HG02852 (cell line): ENCODE data around the gene TRIM47.
"Not testable (repeated sequence)": the region's sequence is repeated elsewhere in the genome, so short reads cannot be mapped to it uniquely, and the experiment has no call there.

ENCODE experiments used
- ATAC-seq: cut with Tn5 transposase; IDR thresholded peaks from one replicate; pipeline ENCODE4 v1.9.1; 2021; ENCODE audit warnings: mild to moderate bottlenecking, moderate library complexity; ENCODE audit not compliant: unreplicated experiment

The TRIM47 gene

DNA sequence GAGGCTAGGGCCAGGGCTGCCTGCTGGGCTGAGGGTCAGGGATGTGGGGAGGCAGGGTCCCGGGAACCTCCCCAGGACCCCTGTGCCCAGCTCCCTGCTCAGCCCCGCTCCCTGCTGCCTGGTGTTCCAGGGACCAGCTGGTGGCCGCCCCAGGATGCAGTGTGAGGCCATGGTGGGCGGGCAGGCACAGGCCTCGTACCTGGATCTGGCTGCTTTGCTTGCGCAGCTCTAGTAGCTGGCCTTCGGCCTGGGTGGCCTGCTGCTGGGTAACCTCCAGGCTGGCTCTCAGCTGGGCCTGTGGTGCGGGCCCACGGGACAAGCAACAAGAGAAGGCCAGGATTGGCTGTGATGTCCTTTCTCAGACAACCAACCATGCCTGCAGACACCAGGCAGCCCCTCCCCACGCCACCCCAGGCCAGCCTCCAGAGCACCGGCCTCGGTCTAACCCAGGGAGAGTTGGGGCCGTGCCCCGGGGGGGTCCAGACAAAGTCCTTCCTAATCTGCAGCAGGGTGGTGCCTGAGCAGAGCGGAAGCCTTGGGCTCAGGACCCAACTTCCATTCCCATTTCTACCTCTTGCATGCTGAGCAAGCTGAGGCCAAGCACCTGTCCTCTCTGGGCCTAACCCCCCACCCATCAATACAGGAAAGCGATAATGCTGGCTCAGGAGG is 14.3 kb upstream of the TRIM47 start:
- ATAC-seq: no peak

- ATAC-seq: no peak
Measured at GRCh38 chr17:75891605-75892555, 13.5 kb upstream of the TRIM47 start.

DNA sequence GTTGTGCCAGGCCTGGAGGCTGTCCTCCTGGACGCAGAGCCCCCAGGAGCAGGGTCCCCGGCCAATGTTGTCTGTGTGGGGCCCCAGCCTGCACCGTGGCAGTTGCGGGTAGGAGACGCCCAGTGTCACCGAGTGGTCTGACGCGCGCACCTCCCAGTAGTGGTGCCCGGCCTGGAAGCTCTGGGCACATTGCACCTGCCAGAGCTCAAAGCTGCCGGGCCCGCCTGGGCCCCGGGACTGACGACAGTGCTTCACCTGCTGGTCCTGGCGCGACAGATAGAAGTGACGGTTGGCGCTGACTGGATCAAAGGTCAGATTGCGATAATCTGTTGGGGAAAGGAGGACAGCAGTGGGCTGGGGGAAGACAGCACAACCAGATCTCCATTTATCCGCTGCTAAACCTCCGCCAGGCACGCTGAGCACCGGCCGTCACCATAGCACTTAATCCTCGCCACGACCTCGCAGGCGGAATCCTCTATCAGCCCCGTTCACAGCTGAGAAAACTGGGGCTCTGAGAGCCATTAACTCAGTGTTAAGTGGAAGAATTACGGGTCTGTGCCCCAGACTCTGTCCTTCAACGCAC is 12.7 kb upstream of the TRIM47 start:
- no peak for ATAC-seq

DNA sequence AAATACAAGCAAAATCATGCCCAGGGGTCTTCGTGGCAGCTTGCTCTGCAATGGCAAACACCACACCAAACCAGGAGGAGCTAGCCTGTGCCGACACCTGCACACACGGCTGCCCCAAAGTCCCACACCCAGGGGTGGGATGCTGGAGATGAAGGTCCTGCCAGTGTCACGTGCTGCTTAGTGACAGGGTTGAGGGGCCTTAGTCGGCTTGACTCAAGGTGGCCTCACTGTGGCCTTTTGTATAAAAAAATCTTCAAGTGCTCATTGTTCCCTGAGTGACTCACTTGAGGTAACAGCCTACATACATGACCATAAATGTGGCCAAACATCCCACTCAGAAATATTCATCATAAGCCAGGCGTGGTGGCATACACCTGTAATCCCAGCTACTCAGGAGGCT is 11.1 kb upstream of the TRIM47 start:
- ATAC-seq: no peak

GRCh38 chr17:75888484-75888883 is 10.1 kb upstream of the TRIM47 start:
- ATAC-seq: no peak

- ATAC-seq: not testable (repeated sequence)
Measured at GRCh38 chr17:75885860-75886259, 7.5 kb upstream of the TRIM47 start.

- ATAC-seq: no peak
Measured at GRCh38 chr17:75885431-75885830, 7.0 kb upstream of the TRIM47 start.

GRCh38 chr17:75881678-75882454 is 3.5 kb upstream of the TRIM47 start:
- no peak for ATAC-seq

- no peak for ATAC-seq
Measured at GRCh38 chr17:75880266-75880665, 1.9 kb upstream of the TRIM47 start.

- ATAC-seq: no peak
Measured at GRCh38 chr17:75877752-75878173, 618 bp downstream of the TRIM47 start.

GRCh38 chr17:75876938-75877751 is 1.2 kb downstream of the TRIM47 start:
- ATAC-seq: no peak

GRCh38 chr17:75876190-75876937 is 2.0 kb downstream of the TRIM47 start:
- peak; percentile 39 for ATAC-seq

DNA sequence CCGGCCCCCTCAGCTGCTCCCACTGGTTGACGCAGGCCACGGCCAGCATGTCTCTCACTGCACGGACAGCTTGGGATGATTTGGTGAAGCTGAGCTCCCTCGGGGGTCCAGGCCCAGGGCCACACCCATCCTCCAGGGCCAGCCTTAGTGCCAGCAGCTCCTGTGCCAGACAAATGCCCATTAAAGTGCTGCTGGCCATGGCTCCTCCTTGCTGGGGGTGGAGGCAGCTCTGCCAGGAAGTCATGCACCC is 2.5 kb downstream of the TRIM47 start:
- no peak for ATAC-seq

- ATAC-seq: no peak
Measured at GRCh38 chr17:75875182-75875939, 3.0 kb downstream of the TRIM47 start.

GRCh38 chr17:75874323-75875181 is 3.8 kb downstream of the TRIM47 start:
- ATAC-seq: no peak

GRCh38 chr17:75873587-75874322 is 4.6 kb downstream of the TRIM47 start:
- no peak for ATAC-seq
